Renal cortical epithelial cell (primary cell): ENCODE measurements around the gene ALOX5. TPM values are rescaled to one million over a fixed set of nuclear protein-coding genes. Genes with fewer than 3 reads are reported as not detected.
A peak's percentile ranks its signal among the peaks of the same experiment; 100 is the strongest.
"Not testable (repeated sequence)": the region's sequence is repeated elsewhere in the genome, so short reads cannot be mapped to it uniquely, and the experiment has no call there.

Experiments
- DNase-seq: peaks from one replicate; pipeline ENCODE4 v3.0.0-alpha.2; 2011; ENCODE audit warnings: low read depth
- total RNA-seq: library from RNA; depleted of rRNA; stranded (reverse); fragments of >200 nt; gene quantifications from 2 replicates; pipeline ENCODE4 v1.2.3, GENCODE V29; 2014

Gene ALOX5
- total RNA-seq, 1 donor from 2014 or later, result 32.4 TPM

DNA sequence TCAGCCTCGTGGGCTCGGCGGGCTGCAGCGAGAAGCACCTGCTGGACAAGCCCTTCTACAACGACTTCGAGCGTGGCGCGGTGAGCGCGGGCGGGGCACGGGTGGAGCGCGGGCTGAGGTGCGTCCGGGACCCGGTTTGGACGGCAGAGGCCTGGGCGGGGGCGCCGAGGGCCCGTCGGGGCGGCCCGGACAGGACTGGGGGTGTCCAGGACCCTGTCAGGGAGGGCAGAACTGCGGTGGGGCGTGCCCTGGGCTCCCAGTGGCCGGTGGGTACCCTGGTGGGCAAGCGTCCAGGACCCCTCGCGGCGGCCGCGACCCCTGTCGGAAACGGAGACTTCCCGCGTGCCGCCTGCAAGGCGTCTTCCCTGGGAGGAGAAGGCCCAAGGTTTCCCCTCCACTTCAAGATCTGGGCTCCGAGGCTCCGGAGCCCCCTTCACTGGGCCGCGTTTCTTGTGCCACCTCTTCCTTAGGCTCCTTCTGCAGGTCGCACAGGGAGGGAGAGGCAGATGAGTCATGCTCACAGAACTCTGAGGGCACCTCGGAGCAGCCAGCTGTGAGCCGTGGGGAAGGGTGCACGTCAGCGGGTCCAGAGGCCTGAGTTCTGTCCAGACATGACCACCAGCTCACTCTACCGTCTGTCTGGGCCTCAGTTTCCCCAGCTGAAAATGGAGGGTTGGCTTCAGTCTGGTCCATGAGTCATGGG is 485 bp downstream of the ALOX5 start:
- peak; percentile 54 for DNase-seq

GRCh38 chr10:45375101-45375500 is 1.1 kb downstream of the ALOX5 start:
- no peak for DNase-seq

GRCh38 chr10:45375716-45376231 is 1.8 kb downstream of the ALOX5 start:
- DNase-seq, result no peak

DNA sequence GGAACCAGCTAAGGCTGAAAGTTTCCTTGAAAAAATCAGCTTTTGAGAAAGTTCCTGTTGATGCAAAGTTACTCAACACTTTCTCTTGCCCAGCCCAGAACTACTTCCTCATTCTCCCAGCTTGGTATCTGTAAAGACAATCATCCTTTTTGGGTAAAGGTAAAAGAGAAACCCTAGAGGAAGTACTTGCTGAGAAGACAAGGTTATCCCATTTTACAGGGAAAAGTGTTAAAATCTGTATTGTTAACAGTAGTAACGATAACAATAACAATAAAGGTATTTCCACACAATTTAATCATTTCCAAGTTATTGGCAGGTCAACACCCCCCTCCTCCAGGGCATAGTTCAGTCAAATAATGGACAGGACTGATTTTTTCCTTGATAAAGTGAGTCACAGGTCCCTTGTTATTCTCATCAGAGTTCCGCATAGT is 2.4 kb downstream of the ALOX5 start:
- DNase-seq, result peak; percentile 33

DNA sequence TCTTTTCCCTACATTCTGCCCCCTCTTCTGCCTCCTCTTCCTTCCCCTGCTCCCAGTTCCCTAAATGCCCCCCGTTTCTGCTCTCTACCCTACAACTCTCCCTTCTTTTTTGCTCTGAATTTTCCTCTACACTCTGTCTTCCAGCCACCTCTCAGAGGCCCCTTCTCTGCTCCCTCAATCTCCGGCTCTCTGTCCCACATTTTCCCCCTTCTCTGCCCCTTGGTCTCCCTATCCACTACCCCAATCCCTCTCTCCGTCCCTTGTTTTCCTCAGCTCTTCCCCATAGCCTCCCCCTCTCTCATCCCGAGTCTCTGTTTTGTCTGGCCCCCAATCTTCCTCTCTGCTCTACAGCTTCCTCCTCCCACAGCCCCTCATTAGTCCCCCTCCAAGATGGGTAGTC is 3.3 kb downstream of the ALOX5 start:
- no peak for DNase-seq

GRCh38 chr10:45377858-45378257 is 3.8 kb downstream of the ALOX5 start:
- no peak for DNase-seq

DNA sequence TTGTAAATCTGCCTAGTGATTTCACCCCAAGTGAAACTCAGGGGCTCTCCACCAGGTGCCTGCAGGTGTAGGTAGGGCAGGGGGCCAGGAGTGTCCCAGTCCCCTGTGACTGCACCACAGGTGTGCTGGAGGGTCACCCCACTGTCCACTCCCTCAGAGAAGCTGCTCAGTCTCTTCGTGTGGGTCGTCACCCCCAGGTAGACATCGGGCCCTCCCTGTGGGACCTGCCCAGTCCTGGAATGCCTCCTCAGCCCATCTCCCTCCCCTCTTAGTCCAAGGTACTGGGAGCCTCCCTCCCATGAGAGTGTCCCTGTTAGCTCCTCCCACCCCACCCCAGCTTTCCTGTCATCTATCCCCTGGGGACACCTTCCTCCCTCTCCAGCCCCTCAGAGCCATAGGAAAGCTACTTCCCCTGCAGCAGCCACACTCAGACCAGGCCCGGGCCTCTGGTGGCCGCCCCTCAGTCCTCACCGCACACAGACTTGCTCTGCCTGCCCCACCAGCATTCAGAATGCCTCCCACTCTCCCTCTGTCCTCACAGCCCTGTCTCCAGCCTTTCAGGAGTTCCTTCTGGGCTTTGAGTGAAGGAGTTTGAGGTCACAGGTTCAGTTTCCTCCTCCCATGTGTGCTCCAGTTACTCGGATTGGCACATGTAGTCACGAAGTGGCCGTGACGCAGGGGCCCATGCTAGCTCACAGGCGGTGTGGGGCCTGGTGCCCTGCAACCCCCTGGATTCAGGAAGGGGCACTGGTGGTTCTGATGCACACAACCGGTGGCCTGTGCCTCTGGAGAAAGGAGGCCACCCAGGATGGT is 5.1 kb downstream of the ALOX5 start:
- no peak for DNase-seq

GRCh38 chr10:45379891-45380540 is 6.0 kb downstream of the ALOX5 start:
- no peak for DNase-seq

DNA sequence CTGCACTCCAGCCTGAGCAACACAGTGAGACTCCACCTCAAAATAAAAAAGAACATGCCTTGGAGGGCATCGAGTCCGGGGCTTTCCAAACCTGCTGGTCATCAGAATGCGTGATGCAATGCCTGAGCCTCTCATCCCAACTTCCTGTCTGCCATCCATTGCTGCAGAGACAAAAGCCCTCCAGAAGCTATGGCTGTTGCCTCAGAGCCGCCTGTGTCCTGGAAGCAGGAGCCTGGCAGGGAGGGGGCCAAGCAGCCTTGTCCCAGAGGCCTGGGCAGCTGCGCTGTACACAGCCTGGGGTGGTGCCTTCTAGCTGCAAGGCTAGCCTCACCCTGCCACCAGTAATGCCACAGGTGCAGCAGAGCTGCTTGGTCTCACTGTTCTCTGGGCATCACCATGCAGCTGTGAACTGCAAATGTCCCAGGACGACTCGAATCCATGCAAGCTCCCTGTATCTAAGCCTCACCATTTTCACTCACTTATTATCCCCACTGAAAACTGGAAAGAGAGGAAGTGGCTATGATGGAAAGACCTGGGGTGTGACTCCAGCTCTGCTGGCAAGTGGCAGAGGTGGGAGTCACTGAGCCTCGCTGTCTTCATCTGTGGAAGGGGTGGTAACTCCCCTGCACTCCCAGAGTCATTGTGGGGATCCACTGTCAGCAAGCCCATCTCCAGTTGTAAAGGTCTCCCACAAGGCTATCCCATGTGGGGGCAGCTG is 7.0 kb downstream of the ALOX5 start:
- DNase-seq, result no peak

- no peak for DNase-seq
Measured at GRCh38 chr10:45382591-45382990, 8.6 kb downstream of the ALOX5 start.

DNA sequence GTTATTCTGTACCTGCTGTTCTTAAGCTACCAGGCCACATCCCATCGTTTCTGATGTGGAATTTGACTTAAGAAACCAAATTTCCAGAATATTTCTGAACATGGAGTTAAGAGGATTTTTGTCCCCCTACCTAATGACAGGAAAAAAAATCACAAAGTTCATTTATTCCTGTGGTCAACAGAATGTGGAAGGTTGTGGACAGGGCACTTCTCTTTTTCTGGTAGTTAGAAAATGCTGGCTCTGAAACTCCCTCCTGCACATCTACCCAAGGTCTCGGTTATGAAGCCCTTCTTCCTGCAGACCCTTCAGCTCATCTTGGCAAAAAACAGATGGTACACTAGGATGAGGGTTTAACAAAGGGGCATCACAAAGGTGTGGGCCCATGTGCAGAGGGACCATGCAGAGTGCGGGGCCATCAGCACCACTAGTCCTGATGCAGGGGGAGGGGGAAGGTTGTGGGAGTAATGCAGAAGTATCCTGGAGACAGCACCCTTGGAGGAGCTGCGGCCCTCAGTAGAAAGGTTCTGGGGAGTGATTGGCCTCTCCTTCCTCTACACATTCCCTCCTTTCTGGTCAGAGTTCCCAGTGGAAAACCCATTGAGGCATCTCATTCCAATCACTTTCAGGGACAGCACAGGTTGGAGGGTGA is 9.8 kb downstream of the ALOX5 start:
- DNase-seq, result no peak

DNA sequence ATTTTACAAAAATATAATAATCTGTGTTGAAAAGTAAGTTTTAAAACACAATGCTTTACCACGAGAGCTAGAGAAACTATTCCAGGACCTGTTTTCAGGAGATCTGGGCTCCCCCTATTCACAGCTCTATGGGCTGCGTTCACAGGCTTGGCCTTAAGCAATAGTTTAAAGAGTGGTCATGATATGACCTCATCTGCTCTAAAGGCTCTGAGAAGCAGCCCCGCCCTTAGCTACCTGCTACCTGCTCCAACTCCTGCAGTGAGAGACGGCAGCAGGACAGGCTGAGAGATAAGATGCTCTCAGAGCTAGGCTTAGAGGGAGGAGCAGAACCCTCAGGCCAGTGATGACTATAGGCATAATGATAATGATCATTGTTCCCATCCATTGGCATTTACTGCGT is 12.6 kb downstream of the ALOX5 start:
- no peak for DNase-seq

DNA sequence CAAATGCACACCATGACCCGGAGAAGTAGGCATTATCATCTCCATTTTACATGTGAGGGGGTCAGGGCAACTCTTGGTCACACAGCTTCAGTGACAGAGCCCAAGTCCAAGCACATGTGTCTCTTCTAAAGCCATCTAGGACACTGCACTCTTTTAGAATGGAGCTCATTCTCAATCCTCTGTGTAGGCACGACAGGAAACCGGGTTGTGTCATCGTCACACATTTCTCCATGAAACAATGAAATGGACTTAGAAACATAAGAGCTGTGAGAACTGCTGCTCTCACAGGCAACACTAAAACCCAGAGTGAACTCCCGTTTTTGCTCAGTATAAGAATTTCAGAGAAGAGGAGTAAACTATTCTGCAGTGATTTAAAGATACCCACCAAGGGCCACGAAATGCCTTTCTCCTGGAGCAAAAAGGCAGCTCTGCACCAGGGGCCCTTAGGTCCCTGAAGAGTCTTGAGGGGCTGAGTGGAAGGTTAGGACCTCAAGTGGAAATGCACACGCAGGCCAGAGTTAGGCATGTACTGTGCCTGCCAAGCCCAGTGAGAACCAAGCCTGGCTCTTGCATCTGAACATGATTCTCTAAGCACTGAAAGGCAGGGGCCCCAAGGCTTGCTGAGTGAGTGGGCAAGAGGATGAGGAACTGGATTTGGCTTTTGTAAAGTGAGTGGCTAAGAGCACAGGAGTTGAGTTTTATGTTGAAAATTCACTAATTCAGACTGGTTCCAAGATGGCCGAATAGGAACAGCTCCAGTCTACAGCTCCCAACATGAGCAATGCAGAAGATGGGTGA is 13.3 kb downstream of the ALOX5 start:
- DNase-seq, result no peak

GRCh38 chr10:45389671-45390070 is 15.7 kb downstream of the ALOX5 start:
- not testable (repeated sequence) for DNase-seq

DNA sequence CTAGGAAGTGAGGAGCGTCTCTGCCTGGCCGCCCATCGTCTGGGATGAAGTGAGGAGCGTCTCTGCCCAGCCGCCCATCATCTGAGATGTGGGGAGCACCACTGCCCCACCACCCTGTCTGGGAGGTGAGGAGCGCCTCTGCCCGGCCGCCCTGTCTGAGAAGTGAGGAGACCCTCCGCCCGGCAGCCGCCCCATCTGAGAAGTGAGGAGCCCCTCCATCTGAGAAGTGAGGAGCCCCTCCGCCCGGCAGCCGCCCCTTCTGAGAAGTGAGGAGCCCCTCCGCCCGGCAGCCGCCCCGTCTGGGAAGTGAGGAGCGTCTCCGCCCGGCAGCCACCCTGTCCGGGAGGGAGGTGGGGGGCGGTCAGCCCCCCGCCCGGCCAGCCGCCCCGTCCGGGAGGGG is 17.6 kb downstream of the ALOX5 start:
- not testable (repeated sequence) for DNase-seq

DNA sequence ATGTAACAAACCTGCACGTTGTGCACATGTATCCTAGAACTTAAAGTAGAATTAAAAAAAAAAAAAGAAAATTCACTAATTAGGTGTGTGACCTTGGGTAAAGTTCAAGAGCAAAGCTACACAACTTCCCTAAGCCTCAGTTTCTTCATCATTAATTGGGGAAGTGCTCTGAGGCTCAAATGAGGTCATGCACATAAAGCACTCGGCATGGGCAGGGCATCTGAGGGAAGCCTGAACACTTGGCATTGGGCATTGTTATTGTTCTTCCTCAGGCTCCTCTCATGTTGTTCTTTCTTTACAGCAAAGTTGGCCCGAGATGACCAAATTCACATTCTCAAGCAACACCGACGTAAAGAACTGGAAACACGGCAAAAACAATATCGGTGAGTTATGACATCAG is 21.5 kb downstream of the ALOX5 start:
- DNase-seq, result no peak

DNA sequence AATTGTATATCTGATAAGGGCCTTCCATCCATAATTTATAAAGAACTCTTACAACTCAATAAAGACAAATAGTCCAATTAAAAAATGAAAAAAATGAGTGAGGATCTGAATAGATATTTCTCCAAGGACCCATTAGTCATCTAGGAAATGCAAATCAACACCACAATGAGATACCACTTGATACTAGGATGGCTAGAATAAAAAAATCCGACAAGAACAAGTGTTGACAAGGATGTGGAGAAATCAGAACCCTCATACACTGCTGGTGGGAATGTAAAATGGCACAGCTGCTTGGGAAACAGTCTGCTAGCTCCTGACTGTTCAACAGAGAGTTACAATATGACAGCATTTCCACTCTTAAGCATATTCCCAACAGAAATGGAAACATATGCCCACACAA is 24.6 kb downstream of the ALOX5 start:
- DNase-seq, result no peak

DNA sequence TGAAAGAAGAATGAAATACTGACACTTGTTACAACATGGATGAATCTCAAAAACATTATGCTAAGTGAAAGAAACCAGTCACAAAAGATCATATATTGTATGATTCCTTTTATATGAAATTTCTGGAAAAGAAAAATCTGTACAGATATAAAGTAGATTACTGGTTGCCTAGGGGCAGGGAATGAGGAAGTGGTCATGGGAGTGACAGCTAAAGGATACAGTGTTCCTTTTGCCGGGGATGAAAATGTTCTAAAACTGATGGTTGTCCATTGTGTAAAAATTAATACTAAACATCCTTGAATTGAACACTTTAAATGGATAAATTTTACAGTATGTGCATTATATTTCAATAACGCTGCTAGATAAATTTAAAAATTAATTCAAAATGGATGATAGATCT is 25.1 kb downstream of the ALOX5 start:
- DNase-seq, result no peak

- DNase-seq, result no peak
Measured at GRCh38 chr10:45403151-45403550, 29.1 kb downstream of the ALOX5 start.

- no peak for DNase-seq
Measured at GRCh38 chr10:45404087-45404769, 30.2 kb downstream of the ALOX5 start.
